Sigmoid colon (tissue), 7 donors: ENCODE results near the gene TUBGCP6. TPM values are rescaled to one million over a fixed set of nuclear protein-coding genes. Genes with fewer than 3 reads are reported as not detected.

ENCODE experiments used
- DNase-seq: peaks from one replicate; pipeline ENCODE4 v3.0.0-alpha.2; 2019
- H3K27ac ChIP-seq, 4 donors: fragments of 200-600 bp; sonication (generic); one replicate each; pipeline ENCODE4 v1.5.1; 2016 to 2019; ENCODE audit warnings: mild to moderate bottlenecking in 1 of 4
- H3K27me3 ChIP-seq, 3 donors: fragments of 200-600 bp; sonication (generic); one replicate each; pipeline ENCODE4 v1.5.1; 2019; ENCODE audit warnings: mild to moderate bottlenecking in 1 of 3
- H3K36me3 ChIP-seq, 4 donors: fragments of 200-600 bp; sonication (generic); one replicate each; pipeline ENCODE4 v1.5.1; 2016 to 2019
- H3K4me1 ChIP-seq, 4 donors: fragments of 200-600 bp; sonication (generic); one replicate each; pipeline ENCODE4 v1.5.1; 2017 to 2019
- H3K4me3 ChIP-seq, 4 donors: fragments of 200-600 bp; sonication (generic); one replicate each; pipeline ENCODE4 v1.5.1; 2017 to 2019; ENCODE audit warnings: mild to moderate bottlenecking in 2 of 4, moderate library complexity in 1 of 4
- H3K9me3 ChIP-seq, 4 donors: fragments of 200-600 bp in 3 of 4; sonication (generic) in 3 of 4; one replicate each; pipeline versions ENCODE4 v1.5.1 to v1.6.1; 2013 to 2019
- EP300 ChIP-seq, 4 donors: sonication (generic); formaldehyde crosslinking; IDR thresholded peaks; one replicate each; pipeline ENCODE4 v1.6.1; 2017; ENCODE audit warnings: antibody characterized with exemption in 4 of 4
- POLR2A ChIP-seq, 2 donors: fragments of 450-650 bp; IDR thresholded peaks; one replicate each; pipeline ENCODE4 v1.6.1; 2016; ENCODE audit warnings: antibody characterized with exemption in 2 of 2, mild to moderate bottlenecking in 2 of 2, moderate library complexity in 2 of 2
- POLR2AphosphoS5 ChIP-seq, 4 donors: sonication (generic); formaldehyde crosslinking; IDR thresholded peaks; one replicate each; pipeline ENCODE4 v1.6.1; 2017; ENCODE audit warnings: antibody characterized with exemption in 4 of 4
- WGBS, 2 donors: extraction: QIAGEN DNeasy Blood & Tissue Kit; methylation state at CpG; one replicate each; pipeline ENCODE4 v1.1.7; 2013; 5-methylcytosine and 5-hydroxymethylcytosine counted together
- intact Hi-C: fragments of 100-400 bp; cut with DNase I; formaldehyde crosslinking; loops from one replicate; pipeline ENCODE4 v1.15.1; 2023
- polyA plus RNA-seq, 3 donors: library from polyadenylated mRNA; stranded (reverse); fragments of 200-250 nt; gene quantifications; one replicate each; pipeline ENCODE4 v1.2.3, GENCODE V29; 2013
- total RNA-seq, 4 donors: library from RNA; depleted of rRNA; stranded (reverse); fragments of >200 nt; gene quantifications; one replicate each; pipeline ENCODE4 v1.1.0, GENCODE V29; 2016
- TF ChIP-seq, protein P1 (sequence below), 4 experiments: fragments of 450-650 bp in 3 of 4; fragments of 200-600 bp in 1 of 4; IDR thresholded peaks; one replicate each; pipeline ENCODE4 v1.5.1; 2016 to 2019; ENCODE audit warnings: antibody characterized with exemption in 4 of 4, mild to moderate bottlenecking in 3 of 4, moderate library complexity in 2 of 4
- donor health status: healthy with polysubstance abuse.
- donor health status: Bipolar disorder and iron deficiency.
- donor health status: healthy.

Gene TUBGCP6
- total and polyA plus RNA-seq, 7 donors, result 4.6 to 67.0 (median 26.4) TPM

DNA sequence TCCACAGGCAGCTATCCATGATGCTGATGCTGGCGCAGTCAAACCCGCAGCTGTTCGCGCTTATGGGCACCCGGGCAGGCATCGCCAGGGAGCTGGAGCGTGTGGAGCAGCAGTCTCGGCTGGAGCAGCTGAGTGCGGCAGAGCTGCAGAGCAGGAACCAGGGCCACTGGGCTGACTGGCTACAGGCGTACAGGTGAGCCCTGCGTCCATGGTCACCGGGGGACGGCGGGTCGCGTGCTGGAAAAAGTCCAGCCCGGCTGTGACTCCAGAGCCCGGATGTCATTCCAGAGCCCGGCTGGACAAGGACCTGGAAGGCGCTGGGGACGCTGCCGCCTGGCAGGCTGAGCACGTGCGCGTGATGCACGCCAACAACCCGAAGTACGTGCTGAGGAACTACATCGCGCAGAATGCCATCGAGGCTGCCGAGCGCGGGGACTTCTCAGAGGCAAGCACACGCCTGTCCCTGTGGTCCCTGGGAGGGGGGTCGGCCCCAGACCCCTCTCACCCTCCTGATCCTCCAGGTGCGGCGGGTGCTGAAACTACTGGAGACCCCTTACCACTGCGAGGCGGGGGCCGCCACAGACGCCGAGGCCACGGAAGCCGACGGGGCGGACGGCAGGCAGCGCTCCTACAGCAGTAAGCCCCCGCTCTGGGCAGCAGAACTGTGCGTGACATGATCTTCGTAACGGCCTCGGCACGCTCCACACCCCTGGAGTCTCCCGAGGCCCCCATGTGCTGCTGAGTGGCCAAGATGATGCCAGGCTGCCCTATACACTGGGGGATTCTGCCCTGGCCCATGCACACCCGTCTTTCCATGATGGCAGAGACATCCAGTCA lies 27.9 kb downstream of the TUBGCP6 start:
- Histone ChIP-seq H3K27ac (no peak overlapping the region), H3K36me3 (peaks cover 57 to 92% (median 68%) of the 10 kb centered on the region in 4 donors), H3K27me3 (no peaks in the 10 kb centered on the region), H3K9me3 (no peaks in the 10 kb centered on the region), H3K4me1 (peaks cover 0 to 14% (median 8%) of the 10 kb centered on the region in 4 donors), H3K4me3 (no peak overlapping the region)
- intact Hi-C loops, result no loop called here
- peak; percentile 65 for DNase-seq
- 95 to 96% methylated on average over 57 of the region's 57 CpGs for WGBS, 2 donors
- TF ChIP-seq, protein P1, sequence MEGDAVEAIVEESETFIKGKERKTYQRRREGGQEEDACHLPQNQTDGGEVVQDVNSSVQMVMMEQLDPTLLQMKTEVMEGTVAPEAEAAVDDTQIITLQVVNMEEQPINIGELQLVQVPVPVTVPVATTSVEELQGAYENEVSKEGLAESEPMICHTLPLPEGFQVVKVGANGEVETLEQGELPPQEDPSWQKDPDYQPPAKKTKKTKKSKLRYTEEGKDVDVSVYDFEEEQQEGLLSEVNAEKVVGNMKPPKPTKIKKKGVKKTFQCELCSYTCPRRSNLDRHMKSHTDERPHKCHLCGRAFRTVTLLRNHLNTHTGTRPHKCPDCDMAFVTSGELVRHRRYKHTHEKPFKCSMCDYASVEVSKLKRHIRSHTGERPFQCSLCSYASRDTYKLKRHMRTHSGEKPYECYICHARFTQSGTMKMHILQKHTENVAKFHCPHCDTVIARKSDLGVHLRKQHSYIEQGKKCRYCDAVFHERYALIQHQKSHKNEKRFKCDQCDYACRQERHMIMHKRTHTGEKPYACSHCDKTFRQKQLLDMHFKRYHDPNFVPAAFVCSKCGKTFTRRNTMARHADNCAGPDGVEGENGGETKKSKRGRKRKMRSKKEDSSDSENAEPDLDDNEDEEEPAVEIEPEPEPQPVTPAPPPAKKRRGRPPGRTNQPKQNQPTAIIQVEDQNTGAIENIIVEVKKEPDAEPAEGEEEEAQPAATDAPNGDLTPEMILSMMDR (IDR thresholded peaks at IDR 0.05), result no peak
- TF ChIP-seq POLR2A (IDR thresholded peaks at IDR 0.05), result no peak
- TF ChIP-seq EP300 (IDR thresholded peaks at IDR 0.05), result no peak
- no peak for TF ChIP-seq POLR2AphosphoS5 (IDR thresholded peaks at IDR 0.05)

DNA sequence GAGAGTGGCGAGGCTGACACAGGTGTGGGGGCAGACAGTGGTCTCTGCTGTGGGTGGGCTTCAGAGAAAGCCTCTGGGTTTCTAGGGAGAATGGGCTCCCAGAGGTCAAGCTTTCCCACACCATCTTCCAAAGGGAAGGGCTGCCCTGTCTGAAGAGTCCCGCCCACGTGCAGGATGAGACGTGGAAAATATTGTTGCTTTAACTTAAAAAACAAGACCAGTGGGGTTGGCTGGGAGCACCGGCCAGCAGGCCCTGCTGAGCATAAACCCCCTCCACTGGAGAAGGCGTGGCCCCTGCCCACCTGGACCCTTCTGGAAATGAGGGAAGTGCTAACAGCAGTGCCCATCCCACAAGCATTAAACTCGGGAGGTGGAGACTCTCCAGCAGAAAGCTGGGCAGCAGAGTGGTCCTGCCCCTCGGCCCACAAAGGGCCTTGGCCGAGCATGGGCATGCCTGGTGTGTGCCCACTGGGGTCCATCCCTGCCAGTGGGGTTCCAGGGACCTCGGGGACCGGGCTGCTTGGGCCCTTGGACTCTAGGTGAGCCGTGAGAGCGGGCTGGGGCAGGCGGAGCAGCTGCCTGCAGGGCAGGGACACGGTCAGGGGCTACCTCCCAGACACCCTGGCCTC lies 28.7 kb downstream of the TUBGCP6 start:
- intact Hi-C loops, result no loop called here
- Histone ChIP-seq H3K4me1 (peaks cover 0 to 14% (median 8%) of the 10 kb centered on the region in 4 donors), H3K36me3 (peaks cover 50 to 92% (median 62%) of the 10 kb centered on the region in 4 donors), H3K4me3 (no peak overlapping the region), H3K27ac (no peak overlapping the region), H3K9me3 (no peaks in the 10 kb centered on the region), H3K27me3 (no peaks in the 10 kb centered on the region)
- TF ChIP-seq EP300 (IDR thresholded peaks at IDR 0.05), result no peak
- TF ChIP-seq POLR2AphosphoS5 (IDR thresholded peaks at IDR 0.05), result no peak
- TF ChIP-seq, protein P1 (IDR thresholded peaks at IDR 0.05), result no peak
- TF ChIP-seq POLR2A (IDR thresholded peaks at IDR 0.05), result no peak
- 84 to 92% methylated on average over 15 of the region's 15 CpGs for WGBS, 2 donors
- DNase-seq, result peak; percentile 62

DNA sequence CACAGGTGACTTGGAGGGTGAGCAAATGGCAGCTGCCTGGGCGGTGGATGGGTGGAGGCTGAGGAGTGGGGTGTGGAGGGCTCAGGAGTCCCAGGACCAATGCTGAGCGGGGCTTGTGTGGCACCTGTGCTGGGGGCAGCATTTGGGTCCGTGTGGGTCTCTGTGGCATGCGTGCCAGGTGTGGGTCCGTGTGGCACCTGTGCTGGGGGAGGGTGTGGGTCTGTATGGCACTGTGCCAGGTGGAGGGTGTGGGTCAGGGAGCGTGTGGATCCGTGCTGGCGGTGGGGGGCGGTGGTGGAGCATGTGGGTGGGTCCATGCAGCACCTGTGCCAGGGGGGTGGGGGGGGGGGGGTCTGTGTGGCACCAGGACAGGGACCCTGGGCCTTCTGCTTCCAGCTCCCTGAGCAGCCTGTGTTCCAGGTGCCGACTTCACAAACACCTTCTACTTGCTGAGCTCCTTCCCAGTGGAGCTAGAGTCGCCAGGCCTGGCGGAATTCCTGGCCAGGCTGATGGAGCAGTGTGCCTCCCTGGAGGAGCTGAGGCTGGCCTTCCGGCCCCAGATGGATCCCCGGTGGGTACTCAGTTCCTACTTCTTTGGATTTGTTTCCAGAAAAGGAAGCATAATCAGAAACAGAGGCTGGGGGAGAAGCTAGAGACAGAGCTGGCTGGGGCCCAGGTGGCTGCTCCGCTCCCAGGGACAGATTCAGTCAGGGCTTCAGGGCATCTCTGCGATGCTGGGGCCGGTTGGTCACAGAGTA lies 29.3 kb downstream of the TUBGCP6 start:
- Histone ChIP-seq H3K9me3 (no peaks in the 10 kb centered on the region), H3K36me3 (peaks cover 43 to 92% (median 60%) of the 10 kb centered on the region in 4 donors), H3K27ac (no peak overlapping the region), H3K4me3 (no peak overlapping the region), H3K4me1 (peaks cover 0 to 14% (median 8%) of the 10 kb centered on the region in 4 donors), H3K27me3 (no peaks in the 10 kb centered on the region)
- intact Hi-C loops, result no loop called here
- WGBS, 2 donors, result 68 to 85% methylated on average over 17 of the region's 17 CpGs
- DNase-seq, result peak; percentile 57
- TF ChIP-seq, protein P1 (IDR thresholded peaks at IDR 0.05), result no peak
- no peak for TF ChIP-seq POLR2A (IDR thresholded peaks at IDR 0.05)
- TF ChIP-seq EP300 (IDR thresholded peaks at IDR 0.05), result no peak
- no peak for TF ChIP-seq POLR2AphosphoS5 (IDR thresholded peaks at IDR 0.05)

DNA sequence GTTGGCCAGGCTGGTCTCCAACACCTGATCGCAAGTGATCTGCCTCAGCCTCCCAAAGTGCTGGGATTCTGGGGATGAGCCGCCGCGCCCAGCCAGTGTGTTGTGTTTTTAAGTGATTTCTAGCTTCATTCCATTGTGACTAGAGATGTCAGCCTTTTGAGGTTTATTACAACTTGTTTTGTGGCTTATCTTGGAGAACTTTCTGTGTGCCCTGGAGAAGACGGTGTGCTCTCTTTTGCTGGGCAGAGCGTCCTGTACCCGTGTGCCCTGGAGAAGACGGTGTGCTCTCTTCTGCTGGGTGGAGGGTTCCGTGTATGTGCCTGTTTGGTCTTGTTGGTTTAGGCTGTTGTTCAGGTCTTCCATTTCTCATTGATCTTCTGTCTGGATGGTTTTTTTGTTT lies 31.6 kb downstream of the TUBGCP6 start:
- intact Hi-C loops, result no loop called here
- H3K27ac ChIP-seq, result no peak overlapping the region
- peaks cover 37 to 95% (median 61%) of the 10 kb centered on the region in 4 donors for H3K36me3 ChIP-seq
- 96 to 97% methylated on average over 9 of the region's 9 CpGs for WGBS, 2 donors
- peaks cover 0 to 12% (median 5%) of the 10 kb centered on the region in 4 donors for H3K4me1 ChIP-seq
- TF ChIP-seq POLR2A (IDR thresholded peaks at IDR 0.05), result no peak
- TF ChIP-seq EP300 (IDR thresholded peaks at IDR 0.05), result no peak
- no peak for TF ChIP-seq POLR2AphosphoS5 (IDR thresholded peaks at IDR 0.05)
- TF ChIP-seq, protein P1 (IDR thresholded peaks at IDR 0.05), result no peak
- H3K27me3 ChIP-seq, result no peaks in the 10 kb centered on the region
- no peak for DNase-seq
- no peak overlapping the region for H3K4me3 ChIP-seq
- H3K9me3 ChIP-seq, result no peaks in the 10 kb centered on the region
